Suprapubic skin (tissue), 4 donors: ENCODE data around the gene MAD1L1. TPM values are rescaled to one million over a fixed set of nuclear protein-coding genes. Genes with fewer than 3 reads are reported as not detected.

ENCODE experiments used
- DNase-seq, 2 donors: peaks; one replicate each; pipeline ENCODE4 v3.0.0-alpha.2; 2019; ENCODE audit warnings: low spot score in 2 of 2
- H3K27ac ChIP-seq: fragments of 200-600 bp; sonication (generic); one replicate; pipeline ENCODE4 v1.5.1; 2019
- H3K27me3 ChIP-seq: fragments of 200-600 bp; sonication (generic); one replicate; pipeline ENCODE4 v1.5.1; 2019
- H3K36me3 ChIP-seq: fragments of 200-600 bp; sonication (generic); one replicate; pipeline ENCODE4 v1.5.1; 2019
- H3K4me1 ChIP-seq: fragments of 200-600 bp; sonication (generic); one replicate; pipeline ENCODE4 v1.5.1; 2019
- H3K4me3 ChIP-seq: fragments of 200-600 bp; sonication (generic); one replicate; pipeline ENCODE4 v1.5.1; 2019; ENCODE audit warnings: mild to moderate bottlenecking
- H3K9me3 ChIP-seq: fragments of 200-600 bp; sonication (generic); one replicate; pipeline ENCODE4 v1.5.1; 2019
- CTCF ChIP-seq, 2 donors: fragments of 200-600 bp in 1 of 2; fragments of 450-650 bp in 1 of 2; sonication (generic) in 1 of 2; IDR thresholded peaks; one replicate each; pipeline ENCODE4 v1.5.1; 2016 to 2019; ENCODE audit warnings: antibody characterized with exemption in 2 of 2, mild to moderate bottlenecking in 1 of 2, moderate library complexity in 1 of 2
- EP300 ChIP-seq: sonication (generic); formaldehyde crosslinking; IDR thresholded peaks from one replicate; pipeline ENCODE4 v1.6.1; 2017; ENCODE audit warnings: antibody characterized with exemption
- POLR2A ChIP-seq, 2 donors: fragments of 450-650 bp; IDR thresholded peaks; one replicate each; pipeline ENCODE4 v1.6.1; 2017; ENCODE audit warnings: antibody characterized with exemption in 2 of 2, mild to moderate bottlenecking in 2 of 2, moderate library complexity in 2 of 2
- POLR2AphosphoS5 ChIP-seq, 3 donors: sonication (generic); formaldehyde crosslinking; IDR thresholded peaks; one replicate each; pipeline ENCODE4 v1.6.1; 2017; ENCODE audit warnings: antibody characterized with exemption in 3 of 3
- WGBS: methylation state at CpG from one replicate; pipeline ENCODE4 v1.1.5; 2018; 5-methylcytosine and 5-hydroxymethylcytosine counted together
- total RNA-seq, 4 donors: library from RNA; depleted of rRNA; stranded (reverse); fragments of >200 nt; gene quantifications; one replicate each; pipeline ENCODE4 v1.1.0, GENCODE V29; 2016

Gene MAD1L1
- total RNA-seq, 4 donors from 2014 or later = 53.2 to 69.8 (median 62.2) TPM

GRCh38 chr7:2109936-2110609 is 122.7 kb downstream of the MAD1L1 start:
- no peak for TF ChIP-seq POLR2A (IDR thresholded peaks at IDR 0.05)
- TF ChIP-seq POLR2AphosphoS5 (IDR thresholded peaks at IDR 0.05) = no peak
- TF ChIP-seq EP300 = no peak
- TF ChIP-seq CTCF (IDR thresholded peaks at IDR 0.05) = no peak
- H3K4me1 ChIP-seq = peaks cover 17% of the 10 kb centered on the region
- no peaks in the 10 kb centered on the region for H3K9me3 ChIP-seq
- H3K36me3 ChIP-seq = no peaks in the 10 kb centered on the region
- no peak for DNase-seq
- no peaks in the 10 kb centered on the region for H3K27me3 ChIP-seq
- H3K27ac ChIP-seq = no peak overlapping the region
- WGBS = 86% methylated on average over 24 of the region's 28 CpGs
- no peak overlapping the region for H3K4me3 ChIP-seq

- Histone ChIP-seq H3K4me1 (peaks cover 24% of the 10 kb centered on the region), H3K27me3 (no peaks in the 10 kb centered on the region), H3K27ac (no peak overlapping the region), H3K4me3 (no peak overlapping the region), H3K36me3 (no peaks in the 10 kb centered on the region), H3K9me3 (no peaks in the 10 kb centered on the region)
- no peak for TF ChIP-seq POLR2AphosphoS5 (IDR thresholded peaks at IDR 0.05)
- no peak for TF ChIP-seq CTCF (IDR thresholded peaks at IDR 0.05)
- no peak for TF ChIP-seq POLR2A (IDR thresholded peaks at IDR 0.05)
- TF ChIP-seq EP300 = no peak
- DNase-seq = no peak
- WGBS = 90% methylated on average over 19 of the region's 20 CpGs
Observed at GRCh38 chr7:2109251-2109872, 123.4 kb downstream of the MAD1L1 start.

GRCh38 chr7:2108501-2109250 is 124.1 kb downstream of the MAD1L1 start:
- H3K4me1 ChIP-seq = peaks cover 31% of the 10 kb centered on the region

GRCh38 chr7:2108071-2108455 is 124.7 kb downstream of the MAD1L1 start:
- no peaks in the 10 kb centered on the region for H3K27me3 ChIP-seq
- peaks cover 35% of the 10 kb centered on the region for H3K4me1 ChIP-seq
- 87% methylated on average over 9 of the region's 9 CpGs for WGBS

More at GRCh38 chr7:2108501-2109250, 124.1 kb downstream of the MAD1L1 start:
- no peak for TF ChIP-seq POLR2A (IDR thresholded peaks at IDR 0.05)
- TF ChIP-seq POLR2AphosphoS5 (IDR thresholded peaks at IDR 0.05) = no peak
- TF ChIP-seq EP300 = no peak
- no peak for TF ChIP-seq CTCF (IDR thresholded peaks at IDR 0.05)
- Histone ChIP-seq H3K36me3 (no peaks in the 10 kb centered on the region), H3K27ac (no peak overlapping the region), H3K4me3 (no peak overlapping the region), H3K9me3 (no peaks in the 10 kb centered on the region), H3K27me3 (no peaks in the 10 kb centered on the region)
- WGBS = 90% methylated on average over 24 of the region's 24 CpGs
- no peak for DNase-seq

More at GRCh38 chr7:2108071-2108455, 124.7 kb downstream of the MAD1L1 start:
- H3K4me3 ChIP-seq = no peak overlapping the region
- DNase-seq = no peak
- TF ChIP-seq CTCF (IDR thresholded peaks at IDR 0.05) = no peak
- H3K9me3 ChIP-seq = no peaks in the 10 kb centered on the region
- no peaks in the 10 kb centered on the region for H3K36me3 ChIP-seq
- H3K27ac ChIP-seq = no peak overlapping the region
